ENCODE results near the gene HECTD4. TPM values are rescaled to one million over a fixed set of nuclear protein-coding genes. Genes with fewer than 3 reads are reported as not detected.

HECTD4 gene
- total and polyA plus RNA-seq, 2 of the 4 experiments (the other 2 are of a cell fraction), result 12.9 to 13.0 TPM

- TF ChIP-seq SMC3 (IDR thresholded peaks at IDR 0.05; ENCODE audit: low read depth, low read length) (no peak), CEBPB (IDR thresholded peaks at IDR 0.05; ENCODE audit: low read depth, low read length) (no peak)
- Histone ChIP-seq H2BK15ac (ENCODE audit: low read depth, low read length) (no peak overlapping the region), H4K8ac (ENCODE audit: low read depth in 2 of 2, low read length in 2 of 2) (no peak overlapping the region), H3K14ac (replicated peaks; ENCODE audit: low read depth, low read length) (no peak overlapping the region), H3K4ac (ENCODE audit: low read depth, low read length) (no peak overlapping the region), H3K9me3 (ENCODE audit: control insufficient read depth, insufficient read depth, low read length) (no peaks in the 10 kb centered on the region), H3K79me1 (ENCODE audit: low read depth in 1 of 2, low read length in 2 of 2) (peaks cover 0 to 5% of the 10 kb centered on the region in 2 experiments; a peak in 2 of 4 replicates), H3K27ac (ENCODE audit: insufficient read depth, low read length) (no peak overlapping the region), H2AFZ (replicated peaks; ENCODE audit: low read length, poor library complexity) (no peak overlapping the region), H3K23ac (ENCODE audit: low read depth, low read length) (no peak overlapping the region), H3K56ac (ENCODE audit: extremely low read depth, insufficient read depth, low read length) (no peak overlapping the region), H3K4me1 (ENCODE audit: control insufficient read depth, insufficient read depth, low read length) (peaks cover 11% of the 10 kb centered on the region), H2AK5ac (ENCODE audit: low read depth, low read length) (no peak overlapping the region), H3K18ac (ENCODE audit: low read depth, low read length) (no peak overlapping the region), H4K5ac (ENCODE audit: low read depth, low read length) (no peak overlapping the region), H4K20me1 (ENCODE audit: insufficient read depth, low read length) (peaks cover 6% of the 10 kb centered on the region; the same call in 1 of the 2 replicates), H4K91ac (ENCODE audit: insufficient read depth, low read depth, low read length) (no peak overlapping the region), H3K27me3 (ENCODE audit: control insufficient read depth, insufficient read depth, low read length) (no peaks in the 10 kb centered on the region), H3K36me3 (ENCODE audit: control insufficient read depth, insufficient read depth, low read length) (peaks cover 47% of the 10 kb centered on the region), H3K4me2 (ENCODE audit: low read depth, low read length) (no peak overlapping the region), H3K9ac (ENCODE audit: low read depth, low read length) (no peak overlapping the region), H2BK20ac (ENCODE audit: low read depth, low read length) (no peak overlapping the region), H2AK9ac (replicated peaks; ENCODE audit: low read depth, low read length, poor library complexity) (no peak overlapping the region), H2BK120ac (ENCODE audit: low read depth, low read length) (no peak overlapping the region), H3K4me3 (ENCODE audit: insufficient read depth, low read depth, low read length) (no peak overlapping the region), H2BK5ac (ENCODE audit: low read depth, low read length, poor library complexity, severe bottlenecking) (no peak overlapping the region), H3K9me1 (ENCODE audit: insufficient read depth, low read length) (peaks cover 12% of the 10 kb centered on the region)
- ATAC-seq (ENCODE audit: low read depth), result no peak
- intact Hi-C loops (cut with micrococcal nuclease) (loop anchor here (5.0 kb wide), 1 partner anchor 43 kb away; no protein-coding TSS in a partner anchor), dilution Hi-C loops (cut with HindIII; ENCODE audit: low sequenced_read_pairs, unreplicated experiment) (no loop called here), in situ Hi-C loops (cut with MboI; ENCODE audit: low sequenced_read_pairs) (loop anchor here (5.0 kb wide), 1 partner anchor 193 kb away; no protein-coding TSS in a partner anchor)
- POLR2A ChIA-PET (ENCODE audit: unreplicated experiment), result no interaction called here
- CTCF ChIA-PET, result no interaction called here
- 98% methylated on average over 9 of the region's 20 CpGs; no CpG with 5 or more reads in 1 of the 2 experiments for WGBS, 2 experiments (ENCODE audit: extremely low coverage in 2 of 2, insufficient read length in 1 of 2)
- BruUV-seq (replicated peaks), result no TSS peak
- no peak for DNase-seq
Measured at GRCh38 chr12:112194601-112195247, 187.5 kb downstream of the HECTD4 start.

Data from IMR-90 (cell line).